Cardiac muscle cell (in vitro differentiated cells and primary cell): Measurements from ENCODE around the gene PIGA. TPM values are rescaled to one million over a fixed set of nuclear protein-coding genes. Genes with fewer than 3 reads are reported as not detected.

Experiments used
- DNase-seq, 2 donors: peaks; one replicate each; pipeline versions ENCODE4 v3.0.0 to v3.0.0-alpha.2; 2010 to 2017; ENCODE audit warnings: low read depth in 1 of 2, low spot score in 1 of 2
- H3K27ac ChIP-seq: fragments of 200-600 bp; sonication (generic); 2 replicates; pipeline ENCODE4 v1.5.1; 2016
- H3K27me3 ChIP-seq: fragments of 200-600 bp; sonication (generic); 2 replicates; pipeline ENCODE4 v1.6.0; 2016; ENCODE audit warnings: control low read depth
- H3K36me3 ChIP-seq: fragments of 200-600 bp; sonication (generic); 2 replicates; pipeline ENCODE4 v1.5.1; 2016; ENCODE audit warnings: control low read depth
- H3K4me1 ChIP-seq: fragments of 200-600 bp; sonication (generic); 2 replicates; pipeline ENCODE4 v1.8.1; 2017; ENCODE audit warnings: low read depth, mild to moderate bottlenecking, mixed run types
- H3K4me3 ChIP-seq: fragments of 200-600 bp; sonication (generic); 2 replicates; pipeline ENCODE4 v1.5.1; 2016; ENCODE audit warnings: mild to moderate bottlenecking
- H3K9me3 ChIP-seq: fragments of 200-600 bp; sonication (generic); 2 replicates; pipeline ENCODE4 v1.5.1; 2017; ENCODE audit warnings: low read depth, mild to moderate bottlenecking, control low read depth
- polyA plus RNA-seq: library from polyadenylated mRNA; unstranded; fragments of >200 nt; fragmentation: Nextera tagmentation; extraction: Ambion mirVana; gene quantifications from 2 replicates; pipeline ENCODE4 v1.2.1, GENCODE V29; 2016
- total RNA-seq: library from RNA; depleted of rRNA; stranded (reverse); fragments of >200 nt; gene quantifications from 2 replicates; pipeline ENCODE4 v1.2.3, GENCODE V29; 2016
- TF ChIP-seq, protein P1 (sequence below): IDR thresholded peaks from 2 replicates; pipeline ENCODE4 v1.5.1; 2012; ENCODE audit warnings: low read depth, mild to moderate bottlenecking, low read length

Gene PIGA, protein sequence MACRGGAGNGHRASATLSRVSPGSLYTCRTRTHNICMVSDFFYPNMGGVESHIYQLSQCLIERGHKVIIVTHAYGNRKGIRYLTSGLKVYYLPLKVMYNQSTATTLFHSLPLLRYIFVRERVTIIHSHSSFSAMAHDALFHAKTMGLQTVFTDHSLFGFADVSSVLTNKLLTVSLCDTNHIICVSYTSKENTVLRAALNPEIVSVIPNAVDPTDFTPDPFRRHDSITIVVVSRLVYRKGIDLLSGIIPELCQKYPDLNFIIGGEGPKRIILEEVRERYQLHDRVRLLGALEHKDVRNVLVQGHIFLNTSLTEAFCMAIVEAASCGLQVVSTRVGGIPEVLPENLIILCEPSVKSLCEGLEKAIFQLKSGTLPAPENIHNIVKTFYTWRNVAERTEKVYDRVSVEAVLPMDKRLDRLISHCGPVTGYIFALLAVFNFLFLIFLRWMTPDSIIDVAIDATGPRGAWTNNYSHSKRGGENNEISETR
- 8.3 and 12.3 TPM in 2 replicates for total RNA-seq
- 6.6 and 6.7 TPM in 2 replicates for polyA plus RNA-seq

DNA sequence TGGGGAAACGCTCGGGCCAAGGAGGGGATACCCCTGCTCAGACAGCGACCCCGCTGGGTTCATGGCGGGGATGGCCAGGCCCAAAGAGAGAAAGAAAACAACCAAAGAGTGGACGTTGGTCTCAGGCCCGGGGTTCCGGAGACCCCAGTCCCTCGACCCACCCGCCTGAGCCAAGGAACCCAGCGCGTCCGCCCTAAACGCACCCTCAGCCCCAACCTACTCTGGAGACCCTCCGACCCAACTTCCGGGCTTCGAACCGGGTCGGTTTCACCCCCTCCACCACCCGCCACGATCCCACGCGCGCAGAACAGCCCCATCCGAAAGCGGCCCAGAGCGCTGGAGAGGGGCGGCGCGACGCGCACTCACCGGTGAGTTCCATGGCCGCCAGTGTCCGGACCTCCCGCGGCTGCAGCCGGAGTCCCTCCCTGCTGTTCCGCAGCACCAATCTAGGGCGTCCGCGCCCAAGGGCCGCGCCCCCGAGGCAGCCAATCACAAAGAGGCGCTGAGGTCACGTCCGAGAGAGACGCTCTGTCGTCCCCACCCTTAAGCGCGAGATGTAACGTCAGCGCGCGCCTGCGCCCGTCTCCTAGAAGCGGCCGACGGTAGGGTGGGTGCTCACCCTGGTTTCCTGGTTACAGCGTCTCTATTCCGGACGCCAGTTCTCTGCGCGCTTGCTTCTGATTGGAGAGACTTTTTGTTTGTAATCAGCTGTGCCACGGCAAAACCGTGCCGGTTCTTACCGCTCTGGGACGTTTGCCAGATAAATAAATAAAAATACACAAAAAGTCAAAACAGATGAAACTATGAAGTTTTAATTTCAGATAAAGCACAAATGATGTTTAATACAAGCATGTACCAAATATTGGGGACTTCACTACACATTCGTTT lies at the start of gene PIGA:
PIGA (minus strand) TSS at position 389 of the 888 bp plus-strand sequence. CDS start 3,593 bp downstream, outside the sequence.
- DNase-seq, result peak; percentile 94 to 98
- peak within 1 kb of the TSS; percentile 78 for H3K27ac ChIP-seq
- TF ChIP-seq, protein P1, sequence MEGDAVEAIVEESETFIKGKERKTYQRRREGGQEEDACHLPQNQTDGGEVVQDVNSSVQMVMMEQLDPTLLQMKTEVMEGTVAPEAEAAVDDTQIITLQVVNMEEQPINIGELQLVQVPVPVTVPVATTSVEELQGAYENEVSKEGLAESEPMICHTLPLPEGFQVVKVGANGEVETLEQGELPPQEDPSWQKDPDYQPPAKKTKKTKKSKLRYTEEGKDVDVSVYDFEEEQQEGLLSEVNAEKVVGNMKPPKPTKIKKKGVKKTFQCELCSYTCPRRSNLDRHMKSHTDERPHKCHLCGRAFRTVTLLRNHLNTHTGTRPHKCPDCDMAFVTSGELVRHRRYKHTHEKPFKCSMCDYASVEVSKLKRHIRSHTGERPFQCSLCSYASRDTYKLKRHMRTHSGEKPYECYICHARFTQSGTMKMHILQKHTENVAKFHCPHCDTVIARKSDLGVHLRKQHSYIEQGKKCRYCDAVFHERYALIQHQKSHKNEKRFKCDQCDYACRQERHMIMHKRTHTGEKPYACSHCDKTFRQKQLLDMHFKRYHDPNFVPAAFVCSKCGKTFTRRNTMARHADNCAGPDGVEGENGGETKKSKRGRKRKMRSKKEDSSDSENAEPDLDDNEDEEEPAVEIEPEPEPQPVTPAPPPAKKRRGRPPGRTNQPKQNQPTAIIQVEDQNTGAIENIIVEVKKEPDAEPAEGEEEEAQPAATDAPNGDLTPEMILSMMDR, result no peak
- no peaks in the 10 kb centered on the region for H3K4me1 ChIP-seq
- no peaks in the 10 kb centered on the region for H3K36me3 ChIP-seq
- peaks cover 3% of the 10 kb centered on the region for H3K27me3 ChIP-seq
- peak within 1 kb of the TSS; percentile 63 for H3K4me3 ChIP-seq
- no peaks in the 10 kb centered on the region for H3K9me3 ChIP-seq

DNA sequence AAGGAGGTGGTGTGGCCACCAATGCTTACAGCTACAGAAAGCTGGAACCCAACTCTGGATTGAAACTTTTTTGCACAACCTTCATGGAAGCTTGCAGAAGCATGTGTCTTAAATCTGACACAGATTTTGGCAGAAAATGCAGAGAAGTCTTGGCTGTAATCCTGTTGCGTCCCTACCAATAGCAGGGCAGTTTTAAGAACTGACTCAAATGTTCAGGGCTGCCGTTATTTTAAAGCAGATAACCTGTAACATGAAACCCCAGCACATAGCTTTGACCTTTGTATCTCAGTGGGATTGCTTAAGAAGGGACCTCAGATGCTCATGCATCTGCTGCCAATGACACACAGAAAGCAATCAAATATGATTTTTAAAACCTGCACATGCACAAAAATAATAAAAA lies 49.0 kb upstream of the PIGA start, which contains the start of gene VEGFD:
VEGFD (minus strand) TSS at position 110 of the 400 bp plus-strand sequence. CDS start 467 bp downstream, outside the sequence.
- no peak within 1 kb of the TSS for H3K4me3 ChIP-seq
- peaks cover 9% of the 10 kb centered on the region for H3K4me1 ChIP-seq
- no peaks in the 10 kb centered on the region for H3K27me3 ChIP-seq
- peak; percentile 56 to 74 for DNase-seq
- H3K36me3 ChIP-seq, result no peaks in the 10 kb centered on the region
- TF ChIP-seq, protein P1, result no peak
- H3K27ac ChIP-seq, result peak within 1 kb of the TSS; percentile 44
- H3K9me3 ChIP-seq, result no peaks in the 10 kb centered on the region

DNA sequence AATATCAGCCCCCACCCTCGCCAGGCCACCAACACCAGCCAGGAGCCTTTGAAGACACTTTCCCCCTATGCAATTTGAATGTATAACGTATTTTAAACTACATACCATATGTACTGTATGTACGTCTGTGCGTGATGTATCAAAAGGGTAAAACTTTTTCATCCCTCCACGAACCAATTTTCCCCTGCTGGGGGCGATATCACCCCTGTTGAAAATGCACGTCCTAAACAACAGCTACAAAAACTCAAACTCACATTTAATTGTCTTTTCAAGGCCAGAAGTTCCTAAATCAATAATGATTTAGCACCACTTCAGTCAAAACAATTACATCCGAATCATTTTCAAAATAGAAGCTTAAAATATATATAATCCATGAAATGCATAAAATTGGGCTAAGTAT lies 47.5 kb upstream of the PIGA start:
- peak in 1 of 2 donors; percentile 14 for DNase-seq
- Histone ChIP-seq H3K9me3 (no peaks in the 10 kb centered on the region), H3K36me3 (no peaks in the 10 kb centered on the region), H3K27me3 (no peaks in the 10 kb centered on the region), H3K4me3 (no peak overlapping the region), H3K27ac (no peak overlapping the region), H3K4me1 (peaks cover 9% of the 10 kb centered on the region)
- TF ChIP-seq, protein P1, result no peak

DNA sequence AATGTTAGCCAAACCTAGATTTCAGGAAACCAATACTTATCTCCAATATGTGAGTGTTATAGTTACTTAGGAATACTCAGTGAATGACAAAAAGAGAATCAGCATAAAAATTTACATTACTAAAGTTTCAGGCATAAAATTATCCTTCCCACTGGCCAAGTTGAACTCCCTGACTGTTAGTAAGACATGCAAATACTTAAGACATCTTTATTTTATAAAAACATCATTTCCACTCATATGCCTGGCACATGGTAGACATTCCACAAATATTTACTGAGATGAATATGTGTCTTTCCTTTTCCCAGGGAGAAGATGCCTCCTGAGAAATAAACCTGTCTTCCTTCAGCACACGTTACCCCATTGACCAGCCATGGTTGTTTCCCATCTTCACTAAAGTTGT lies 41.6 kb upstream of the PIGA start:
- TF ChIP-seq, protein P1, result no peak
- Histone ChIP-seq H3K4me3 (no peak overlapping the region), H3K36me3 (no peaks in the 10 kb centered on the region), H3K4me1 (no peaks in the 10 kb centered on the region), H3K27ac (no peak overlapping the region), H3K9me3 (no peaks in the 10 kb centered on the region), H3K27me3 (no peaks in the 10 kb centered on the region)
- no peak for DNase-seq

DNA sequence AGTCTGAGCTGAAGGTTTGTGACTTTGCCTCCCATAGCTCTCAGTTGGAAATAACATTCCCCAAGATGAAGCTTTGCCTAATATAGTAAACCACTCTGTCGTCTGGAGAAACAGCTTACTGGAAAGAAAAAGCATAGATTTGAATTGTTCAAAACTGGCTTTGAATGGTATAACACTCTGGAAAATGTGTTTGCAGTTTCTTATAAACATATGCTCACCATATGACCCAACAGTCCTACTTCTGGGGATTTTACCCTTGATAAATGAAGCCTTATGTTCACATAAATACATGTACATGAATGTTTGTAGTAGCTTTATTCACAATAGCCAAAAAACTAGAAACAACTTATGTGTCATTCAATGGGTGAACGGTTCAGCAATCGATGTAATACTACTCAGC lies 38.7 kb upstream of the PIGA start:
- Histone ChIP-seq H3K4me1 (no peaks in the 10 kb centered on the region), H3K27me3 (no peaks in the 10 kb centered on the region), H3K36me3 (no peaks in the 10 kb centered on the region), H3K4me3 (no peak overlapping the region), H3K9me3 (no peaks in the 10 kb centered on the region), H3K27ac (no peak overlapping the region)
- no peak for DNase-seq
- TF ChIP-seq, protein P1, result no peak
